GM23248 (cell line): Measurements from ENCODE around the gene FURIN. TPM values are rescaled to one million over a fixed set of nuclear protein-coding genes. Genes with fewer than 3 reads are reported as not detected.

Experiments
- DNase-seq: peaks from one replicate; pipeline ENCODE4 v3.0.0-alpha.2; 2015
- H2AFZ ChIP-seq: fragments of 200-600 bp; sonication (generic); 2 replicates; pipeline ENCODE4 v1.6.1; 2016; ENCODE audit warnings: antibody characterized with exemption
- H3F3A ChIP-seq: fragments of 200-600 bp; sonication (generic); 2 replicates; pipeline ENCODE4 v1.6.1; 2016; ENCODE audit warnings: mild to moderate bottlenecking, antibody characterized with exemption, mixed run types; ENCODE audit not compliant: insufficient read depth
- H3K27ac ChIP-seq: fragments of 200-600 bp; sonication (generic); 2 replicates; pipeline ENCODE4 v1.5.1; 2016; ENCODE audit warnings: mild to moderate bottlenecking
- H3K27me3 ChIP-seq: fragments of 200-600 bp; sonication (generic); replicated peaks from 2 replicates; pipeline ENCODE4 v1.6.1; 2016; ENCODE audit warnings: mild to moderate bottlenecking; ENCODE audit not compliant: insufficient read depth
- H3K36me3 ChIP-seq: fragments of 200-600 bp; sonication (generic); 2 replicates; pipeline ENCODE4 v1.6.1; 2016; ENCODE audit warnings: low read depth, mild to moderate bottlenecking
- H3K4me1 ChIP-seq: fragments of 200-600 bp; sonication (generic); 2 replicates; pipeline ENCODE4 v1.6.1; 2016; ENCODE audit warnings: mild to moderate bottlenecking; ENCODE audit not compliant: insufficient read depth
- H3K4me2 ChIP-seq: fragments of 200-600 bp; sonication (generic); one replicate; pipeline ENCODE4 v1.6.1; 2016; ENCODE audit warnings: mild to moderate bottlenecking; ENCODE audit not compliant: unreplicated experiment
- H3K4me3 ChIP-seq: fragments of 200-600 bp; sonication (generic); 2 replicates; pipeline ENCODE4 v1.5.1; 2016; ENCODE audit warnings: mild to moderate bottlenecking
- H3K79me2 ChIP-seq: fragments of 200-600 bp; sonication (generic); 2 replicates; pipeline ENCODE4 v1.6.1; 2016; ENCODE audit warnings: mild to moderate bottlenecking; ENCODE audit not compliant: insufficient read depth
- H3K9ac ChIP-seq: fragments of 200-600 bp; sonication (generic); 2 replicates; pipeline ENCODE4 v1.6.1; 2016; ENCODE audit warnings: mild to moderate bottlenecking
- H3K9me2 ChIP-seq: fragments of 200-600 bp; sonication (generic); 2 replicates; pipeline ENCODE4 v1.6.1; 2016; ENCODE audit warnings: mixed run types, mild to moderate bottlenecking, moderate library complexity; ENCODE audit not compliant: insufficient read depth
- H3K9me3 ChIP-seq: fragments of 200-600 bp; sonication (generic); one replicate; pipeline ENCODE4 v1.6.1; 2017; ENCODE audit warnings: low read depth
- H4K20me1 ChIP-seq: fragments of 200-600 bp; sonication (generic); 2 replicates; pipeline ENCODE4 v1.6.0; 2016; ENCODE audit not compliant: insufficient read depth
- EZH2 ChIP-seq: fragments of 200-600 bp; sonication (generic); IDR thresholded peaks from 2 replicates; pipeline ENCODE4 v1.6.1; 2018; ENCODE audit warnings: antibody characterized with exemption, mild to moderate bottlenecking; ENCODE audit not compliant: insufficient read depth, poor library complexity, severe bottlenecking
- EZH2phosphoT487 ChIP-seq: fragments of 200-600 bp; sonication (generic); IDR thresholded peaks from 2 replicates; pipeline ENCODE4 v1.6.1; 2018; ENCODE audit warnings: antibody characterized with exemption, moderate library complexity, mild to moderate bottlenecking, low read depth; ENCODE audit not compliant: insufficient read depth
- WGBS, 2 experiments: methylation state at CpG; one replicate each; pipeline ENCODE4 v1.1.6; 2015 to 2017; ENCODE audit warnings: low lambda C conversion rate in 2 of 2, low coverage in 1 of 2; ENCODE audit errors: missing lambda C conversion rate in 2 of 2; 5-methylcytosine and 5-hydroxymethylcytosine counted together
- in situ Hi-C: fragments of 300-500 bp; cut with MboI; formaldehyde crosslinking; loops from 2 replicates; pipeline ENCODE4 v1.15.0; 2020
- polyA plus RNA-seq: library from polyadenylated mRNA; unstranded; fragments of >200 nt; fragmentation: Nextera tagmentation; extraction: Ambion mirVana; gene quantifications from 2 replicates; pipeline ENCODE4 v1.2.1, GENCODE V29; 2016
- total RNA-seq: library from RNA; depleted of rRNA; stranded (reverse); fragments of >200 nt; shearing (Covaris generic); gene quantifications from 2 replicates; pipeline ENCODE4 v1.2.3, GENCODE V29; 2014

FURIN gene
- total and polyA plus RNA-seq, 2 experiments from 2014 or later: 13.9 to 50.8 TPM

DNA sequence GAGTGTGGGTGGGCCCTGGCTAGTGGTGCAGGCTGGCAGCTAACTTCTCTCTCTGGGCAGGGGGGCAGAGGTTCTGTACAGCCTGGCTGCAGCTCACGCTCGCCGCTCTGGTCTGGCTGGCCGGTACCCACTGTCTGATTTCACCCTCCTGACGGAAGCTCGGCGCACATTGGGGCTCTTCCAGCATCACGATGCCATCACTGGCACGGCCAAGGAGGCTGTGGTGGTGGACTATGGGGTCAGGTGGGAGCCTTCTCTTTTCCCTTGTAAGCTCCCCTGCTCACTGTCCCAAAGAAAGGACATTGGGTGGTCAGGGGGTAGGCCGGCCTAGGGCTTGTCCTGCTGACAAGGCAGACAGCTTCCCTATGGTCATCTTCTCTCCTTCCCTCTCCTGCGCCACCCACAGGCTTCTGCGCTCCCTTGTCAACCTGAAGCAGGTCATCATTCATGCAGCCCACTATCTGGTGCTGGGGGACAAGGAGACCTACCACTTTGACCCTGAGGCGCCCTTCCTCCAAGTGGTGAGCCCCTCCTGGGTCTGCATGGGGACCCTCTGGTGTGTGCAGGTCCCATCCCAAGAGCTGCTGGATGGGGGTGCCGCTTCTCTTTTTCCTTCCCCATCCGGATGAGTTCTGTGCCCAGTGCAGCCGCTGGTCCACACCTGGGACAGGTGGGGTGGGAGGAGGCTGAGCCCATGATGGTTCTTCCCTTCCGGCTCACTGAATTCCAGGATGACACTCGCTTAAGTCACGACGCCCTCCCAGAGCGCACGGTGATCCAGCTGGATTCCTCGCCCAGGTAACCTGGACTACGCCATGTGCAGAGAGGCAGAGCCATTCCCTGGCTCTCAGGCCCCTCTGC, 42.3 kb downstream of the FURIN start:
- Histone ChIP-seq H4K20me1 (no peaks in the 10 kb centered on the region), H3K4me3 (no peak overlapping the region), H3K27me3 (no peaks in the 10 kb centered on the region), H3K79me2 (no peaks in the 10 kb centered on the region), H3F3A (no peaks in the 10 kb centered on the region), H3K4me2 (no peak overlapping the region), H3K9me2 (no peaks in the 10 kb centered on the region), H3K4me1 (no peaks in the 10 kb centered on the region), H3K9ac (no peak overlapping the region), H3K9me3 (no peaks in the 10 kb centered on the region), H2AFZ (no peak overlapping the region), H3K36me3 (no peaks in the 10 kb centered on the region; the same call in 1 of the 2 replicates), H3K27ac (no peak overlapping the region)
- in situ Hi-C loops: no loop called here
- no peak for TF ChIP-seq EZH2
- TF ChIP-seq EZH2phosphoT487: no peak
- 97% methylated on average over 24 of the region's 24 CpGs for WGBS, 2 experiments
- DNase-seq: no peak

DNA sequence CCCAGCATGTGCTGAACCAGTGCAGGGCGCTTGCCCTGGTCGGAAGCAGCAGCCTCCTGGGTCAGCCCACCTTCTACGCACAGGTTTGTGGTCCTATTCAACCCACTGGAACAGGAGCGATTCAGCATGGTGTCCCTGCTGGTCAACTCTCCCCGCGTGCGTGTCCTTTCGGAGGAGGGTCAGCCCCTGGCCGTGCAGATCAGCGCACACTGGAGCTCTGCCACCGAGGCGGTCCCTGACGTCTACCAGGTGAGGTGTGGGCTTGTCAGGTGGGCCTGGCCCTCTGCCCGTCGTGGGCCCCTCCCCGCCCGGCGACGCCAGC, 42.9 kb downstream of the FURIN start:
- Histone ChIP-seq H3K27ac (no peak overlapping the region), H3K4me1 (no peaks in the 10 kb centered on the region), H2AFZ (no peak overlapping the region), H3K4me2 (no peak overlapping the region), H3K36me3 (no peaks in the 10 kb centered on the region; the same call in 1 of the 2 replicates), H3K27me3 (no peaks in the 10 kb centered on the region), H4K20me1 (no peaks in the 10 kb centered on the region), H3K9me3 (no peaks in the 10 kb centered on the region), H3F3A (no peaks in the 10 kb centered on the region), H3K9me2 (no peaks in the 10 kb centered on the region), H3K4me3 (no peak overlapping the region), H3K9ac (no peak overlapping the region), H3K79me2 (no peaks in the 10 kb centered on the region)
- in situ Hi-C loops: no loop called here
- no peak for DNase-seq
- TF ChIP-seq EZH2: no peak
- no peak for TF ChIP-seq EZH2phosphoT487
- 88 to 90% methylated on average over 14 to 19 of the region's 19 CpGs for WGBS, 2 experiments

DNA sequence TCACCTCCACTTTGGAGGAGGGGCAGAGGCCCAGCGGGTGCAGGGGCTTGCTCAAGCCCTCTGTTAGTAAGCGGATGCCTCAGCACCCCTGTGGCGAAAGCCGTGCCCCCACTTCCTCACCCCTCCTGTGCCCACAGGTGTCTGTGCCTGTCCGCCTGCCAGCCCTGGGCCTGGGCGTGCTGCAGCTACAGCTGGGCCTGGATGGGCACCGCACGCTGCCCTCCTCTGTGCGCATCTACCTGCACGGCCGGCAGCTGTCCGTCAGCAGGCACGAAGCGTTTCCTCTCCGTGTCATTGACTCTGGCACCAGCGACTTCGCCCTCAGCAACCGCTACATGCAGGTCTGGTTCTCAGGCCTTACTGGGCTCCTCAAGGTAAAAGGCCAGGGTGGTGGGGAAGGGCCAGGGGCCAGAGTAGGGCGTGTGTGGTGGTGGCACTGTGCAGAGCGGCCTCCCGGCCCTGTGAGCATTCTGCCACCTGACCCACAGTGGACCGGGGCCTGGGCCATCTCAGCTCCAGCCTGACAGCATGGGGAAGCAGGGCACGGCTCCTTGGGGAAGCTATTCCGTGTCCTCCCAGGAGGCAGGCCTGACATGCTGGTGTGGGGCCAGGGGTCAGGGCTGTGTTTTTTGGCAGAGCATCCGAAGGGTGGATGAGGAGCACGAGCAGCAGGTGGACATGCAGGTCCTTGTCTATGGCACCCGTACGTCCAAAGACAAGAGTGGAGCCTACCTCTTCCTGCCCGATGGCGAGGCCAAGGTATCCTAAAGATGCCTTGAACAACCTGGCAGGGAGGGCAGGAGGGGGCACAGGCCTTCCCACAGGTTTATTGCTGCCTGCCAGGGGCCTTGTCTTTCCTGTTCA, 43.8 kb downstream of the FURIN start:
- TF ChIP-seq EZH2: no peak
- TF ChIP-seq EZH2phosphoT487: no peak
- 93 to 94% methylated on average over 28 to 30 of the region's 30 CpGs for WGBS, 2 experiments

DNA sequence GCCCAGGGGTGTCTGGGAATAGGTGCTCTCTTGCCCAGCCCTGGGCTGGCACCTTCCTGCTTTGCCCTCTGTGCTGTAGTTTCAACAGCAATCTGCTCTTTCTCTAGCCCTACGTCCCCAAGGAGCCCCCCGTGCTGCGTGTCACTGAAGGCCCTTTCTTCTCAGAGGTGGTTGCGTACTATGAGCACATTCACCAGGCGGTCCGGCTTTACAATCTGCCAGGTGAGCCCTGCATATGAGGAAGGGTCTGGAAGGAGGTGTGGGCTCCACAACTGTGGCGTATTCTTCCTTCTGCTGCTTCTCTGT, 44.3 kb downstream of the FURIN start:
- Histone ChIP-seq H4K20me1 (no peaks in the 10 kb centered on the region), H3K9me3 (no peaks in the 10 kb centered on the region), H3F3A (no peaks in the 10 kb centered on the region), H2AFZ (no peak overlapping the region), H3K4me2 (no peak overlapping the region), H3K36me3 (no peaks in the 10 kb centered on the region; the same call in 1 of the 2 replicates), H3K9ac (no peak overlapping the region), H3K9me2 (no peaks in the 10 kb centered on the region), H3K27me3 (no peaks in the 10 kb centered on the region), H3K27ac (no peak overlapping the region), H3K79me2 (no peaks in the 10 kb centered on the region), H3K4me3 (no peak overlapping the region), H3K4me1 (no peaks in the 10 kb centered on the region)
- in situ Hi-C loops: no loop called here
- 96 to 98% methylated on average over 7 of the region's 7 CpGs for WGBS, 2 experiments
- DNase-seq: no peak
- TF ChIP-seq EZH2 (no peak), EZH2phosphoT487 (no peak)

More for the DNA sequence above, 43.8 kb downstream of the FURIN start:
- Histone ChIP-seq H2AFZ (no peak overlapping the region), H3K9me3 (no peaks in the 10 kb centered on the region), H3F3A (no peaks in the 10 kb centered on the region), H3K36me3 (no peaks in the 10 kb centered on the region; the same call in 1 of the 2 replicates), H4K20me1 (no peaks in the 10 kb centered on the region), H3K4me1 (no peaks in the 10 kb centered on the region), H3K79me2 (no peaks in the 10 kb centered on the region), H3K4me2 (no peak overlapping the region), H3K4me3 (no peak overlapping the region), H3K9me2 (no peaks in the 10 kb centered on the region), H3K27ac (no peak overlapping the region), H3K27me3 (no peaks in the 10 kb centered on the region), H3K9ac (no peak overlapping the region)
- no peak for DNase-seq
- in situ Hi-C loops: no loop called here
